T-helper 1 cell treated with Interleukin-12 subunit alpha and Interleukin-12 subunit beta and Interleukin-4 antibody, amounts not matched to agents 30 μg/mL and 1 μg/mL, for 36 hours (primary cell): Measurements from ENCODE around the gene LIMA1.
"Not testable (repeated sequence)": the region's sequence is repeated elsewhere in the genome, so short reads cannot be mapped to it uniquely, and the experiment has no call there.

ENCODE experiments used
- H3K27ac Mint-ChIP-seq: one replicate; pipeline ENCODE4 v1.8.0; 2021; ENCODE audit warnings: mild to moderate bottlenecking, mixed read lengths
- H3K27me3 Mint-ChIP-seq: one replicate; pipeline ENCODE4 v1.8.0; 2021; ENCODE audit warnings: low read depth, mixed read lengths
- H3K36me3 Mint-ChIP-seq: one replicate; pipeline ENCODE4 v1.8.0; 2021; ENCODE audit warnings: low read depth, mixed read lengths
- H3K4me1 Mint-ChIP-seq: one replicate; pipeline ENCODE4 v1.8.0; 2021; ENCODE audit warnings: low read depth, mixed read lengths
- H3K4me3 Mint-ChIP-seq: one replicate; pipeline ENCODE4 v1.8.0; 2021; ENCODE audit warnings: mild to moderate bottlenecking, moderate library complexity, mixed read lengths
- H3K9me3 Mint-ChIP-seq: one replicate; pipeline ENCODE4 v1.8.0; 2021; ENCODE audit warnings: mixed read lengths

The LIMA1 gene

DNA sequence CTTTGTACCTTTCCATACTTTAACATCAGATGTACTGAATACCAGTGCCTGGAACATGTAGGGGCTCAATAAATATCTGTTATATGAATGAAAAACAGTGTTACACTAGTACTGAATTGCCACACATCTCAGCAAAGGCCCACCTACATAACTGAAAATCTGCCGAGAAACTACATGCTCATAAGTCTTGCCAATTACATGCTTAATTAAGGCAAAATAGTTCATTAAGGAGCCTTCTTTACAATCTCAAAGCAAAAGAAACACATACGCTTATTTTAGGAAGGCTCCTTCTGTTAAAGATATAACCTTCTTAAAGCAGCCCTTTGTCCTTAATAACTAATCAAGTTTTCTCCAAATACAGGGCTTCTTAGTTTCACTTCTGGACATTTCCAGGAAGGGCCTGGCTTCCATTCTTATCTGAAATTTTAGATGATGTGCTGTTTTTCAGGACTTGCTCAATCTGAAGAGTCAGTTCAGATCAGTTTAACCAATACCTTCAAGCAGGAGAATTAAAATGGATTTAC lies 11.5 kb downstream of the LIMA1 start:
- no peak overlapping the region for H3K27ac Mint-ChIP-seq
- H3K9me3 Mint-ChIP-seq: no peaks in the 10 kb centered on the region
- no peak overlapping the region for H3K4me3 Mint-ChIP-seq
- H3K4me1 Mint-ChIP-seq: peaks cover 8% of the 10 kb centered on the region
- no peaks in the 10 kb centered on the region for H3K36me3 Mint-ChIP-seq
- no peaks in the 10 kb centered on the region for H3K27me3 Mint-ChIP-seq

DNA sequence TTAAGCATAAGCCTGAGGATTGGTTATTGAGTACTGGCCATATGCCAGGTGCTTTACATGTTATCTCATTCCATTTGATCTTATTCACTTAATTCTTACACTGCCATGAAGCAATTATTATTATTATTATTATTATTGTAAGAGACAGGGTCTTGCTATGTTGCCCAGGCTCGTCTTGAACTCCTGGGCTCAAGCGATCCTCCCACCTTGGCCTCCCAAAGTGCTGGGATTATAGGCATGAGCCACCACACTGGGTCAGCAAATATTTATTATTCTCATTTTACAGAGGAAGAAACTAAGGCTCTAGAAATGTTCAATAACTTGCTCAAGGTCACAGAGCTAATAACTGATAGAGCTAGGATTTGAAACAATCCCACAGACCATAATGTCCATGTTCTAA lies 14.8 kb downstream of the LIMA1 start:
- H3K36me3 Mint-ChIP-seq: no peaks in the 10 kb centered on the region
- no peak overlapping the region for H3K4me3 Mint-ChIP-seq
- no peak overlapping the region for H3K27ac Mint-ChIP-seq
- no peaks in the 10 kb centered on the region for H3K9me3 Mint-ChIP-seq
- H3K27me3 Mint-ChIP-seq: peaks cover 2% of the 10 kb centered on the region
- no peaks in the 10 kb centered on the region for H3K4me1 Mint-ChIP-seq

DNA sequence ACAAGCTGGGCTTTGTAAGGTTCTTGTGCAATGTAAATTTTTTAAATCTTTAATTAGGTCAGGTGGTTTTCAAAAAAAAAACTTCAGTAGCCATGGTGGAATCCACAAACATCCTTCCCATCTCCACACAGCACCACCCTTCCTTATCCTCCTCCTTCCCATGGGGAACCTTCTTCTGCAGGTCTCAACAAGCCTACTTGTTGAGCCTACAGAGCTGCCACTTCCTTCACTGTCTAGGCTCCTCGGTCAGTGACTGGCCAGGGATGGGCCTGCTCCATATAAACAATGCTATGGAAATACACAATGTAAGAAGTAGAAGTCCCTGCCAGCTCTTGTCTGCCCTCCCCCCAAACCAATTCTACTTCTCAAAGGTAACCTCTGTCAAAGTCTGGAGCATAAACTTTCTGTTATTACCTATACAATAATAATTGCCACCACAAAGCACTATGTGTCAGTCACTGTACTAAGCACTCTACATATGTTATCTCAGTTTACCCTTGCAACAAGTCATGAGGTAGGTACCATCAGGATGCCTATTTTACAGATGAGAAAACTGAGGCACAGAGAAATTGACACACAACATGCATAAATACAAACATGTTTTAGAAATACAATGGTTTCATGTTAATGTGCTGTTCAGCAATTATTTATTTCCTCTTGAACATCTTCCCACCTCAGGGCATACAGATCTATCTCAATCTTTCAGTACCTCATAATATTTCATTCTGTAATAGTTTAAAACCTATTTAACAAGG lies 17.4 kb downstream of the LIMA1 start:
- Mint-ChIP-seq H3K27me3 (peaks cover 2% of the 10 kb centered on the region), H3K27ac (no peak overlapping the region), H3K4me1 (peaks cover 2% of the 10 kb centered on the region), H3K9me3 (no peaks in the 10 kb centered on the region), H3K36me3 (no peaks in the 10 kb centered on the region), H3K4me3 (no peak overlapping the region)

DNA sequence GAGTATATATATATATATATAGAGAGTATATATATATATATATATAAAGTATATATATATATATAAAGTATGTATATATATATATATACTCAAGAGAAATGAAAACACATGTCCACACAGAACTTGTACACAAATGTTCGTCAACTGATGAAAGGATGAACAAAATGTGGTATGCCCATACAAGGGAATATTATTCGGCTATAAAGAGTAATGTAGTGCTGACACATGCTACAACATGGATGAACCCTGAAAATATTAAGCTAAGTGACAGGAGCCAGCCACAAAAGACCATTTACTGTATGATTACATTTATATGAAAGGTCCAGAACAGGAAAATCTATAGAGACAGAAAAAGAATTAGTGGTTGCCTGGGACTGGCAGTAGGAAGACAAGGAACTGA lies 19.5 kb downstream of the LIMA1 start:
- Mint-ChIP-seq H3K36me3 (no peaks in the 10 kb centered on the region), H3K27ac (no peak overlapping the region), H3K9me3 (no peaks in the 10 kb centered on the region), H3K27me3 (peaks cover 2% of the 10 kb centered on the region), H3K4me3 (no peak overlapping the region), H3K4me1 (peaks cover 2% of the 10 kb centered on the region)

DNA sequence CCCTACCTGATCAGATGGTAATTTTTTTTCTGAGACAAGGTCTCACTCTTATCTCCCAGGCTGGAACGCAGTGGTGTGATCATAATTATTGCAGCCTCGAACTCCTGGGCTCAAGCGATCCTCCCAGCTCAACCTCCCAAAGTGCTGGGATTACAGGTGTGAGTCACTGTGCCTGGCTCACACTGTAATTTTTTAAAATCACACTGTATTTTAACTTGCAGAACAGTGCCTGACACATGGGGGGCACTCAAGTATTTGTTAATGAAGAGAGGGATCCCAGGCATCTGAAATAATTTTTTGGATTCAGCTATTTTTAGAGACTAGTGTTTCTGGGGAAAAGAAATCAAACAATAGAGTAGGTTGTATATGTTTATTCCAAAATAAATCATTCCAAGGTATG lies 21.7 kb downstream of the LIMA1 start:
- no peaks in the 10 kb centered on the region for H3K36me3 Mint-ChIP-seq
- H3K4me3 Mint-ChIP-seq: no peak overlapping the region
- peaks cover 2% of the 10 kb centered on the region for H3K4me1 Mint-ChIP-seq
- H3K27me3 Mint-ChIP-seq: peaks cover 2% of the 10 kb centered on the region
- no peak overlapping the region for H3K27ac Mint-ChIP-seq
- no peaks in the 10 kb centered on the region for H3K9me3 Mint-ChIP-seq

DNA sequence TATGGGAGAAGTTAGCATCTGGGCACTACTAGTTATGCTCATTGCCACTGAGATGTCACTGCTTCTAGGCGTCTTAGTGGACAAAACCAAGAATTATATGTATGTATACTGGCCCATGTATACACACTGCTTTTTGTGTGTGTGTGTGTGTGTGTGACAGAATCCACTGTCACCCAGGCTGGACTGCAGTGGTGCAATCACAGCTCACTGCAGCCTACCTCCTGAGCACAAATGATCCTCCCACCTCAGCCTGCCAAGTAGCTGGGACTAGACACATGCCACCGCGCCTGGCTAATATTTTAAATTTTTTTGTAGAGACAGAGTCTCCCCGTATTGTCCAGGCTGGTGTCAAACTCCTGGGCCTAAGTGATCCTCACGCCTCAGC lies 25.2 kb downstream of the LIMA1 start:
- H3K4me3 Mint-ChIP-seq: no peak overlapping the region
- H3K36me3 Mint-ChIP-seq: no peaks in the 10 kb centered on the region
- peaks cover 3% of the 10 kb centered on the region for H3K4me1 Mint-ChIP-seq
- no peak overlapping the region for H3K27ac Mint-ChIP-seq
- H3K9me3 Mint-ChIP-seq: no peaks in the 10 kb centered on the region
- H3K27me3 Mint-ChIP-seq: no peaks in the 10 kb centered on the region

DNA sequence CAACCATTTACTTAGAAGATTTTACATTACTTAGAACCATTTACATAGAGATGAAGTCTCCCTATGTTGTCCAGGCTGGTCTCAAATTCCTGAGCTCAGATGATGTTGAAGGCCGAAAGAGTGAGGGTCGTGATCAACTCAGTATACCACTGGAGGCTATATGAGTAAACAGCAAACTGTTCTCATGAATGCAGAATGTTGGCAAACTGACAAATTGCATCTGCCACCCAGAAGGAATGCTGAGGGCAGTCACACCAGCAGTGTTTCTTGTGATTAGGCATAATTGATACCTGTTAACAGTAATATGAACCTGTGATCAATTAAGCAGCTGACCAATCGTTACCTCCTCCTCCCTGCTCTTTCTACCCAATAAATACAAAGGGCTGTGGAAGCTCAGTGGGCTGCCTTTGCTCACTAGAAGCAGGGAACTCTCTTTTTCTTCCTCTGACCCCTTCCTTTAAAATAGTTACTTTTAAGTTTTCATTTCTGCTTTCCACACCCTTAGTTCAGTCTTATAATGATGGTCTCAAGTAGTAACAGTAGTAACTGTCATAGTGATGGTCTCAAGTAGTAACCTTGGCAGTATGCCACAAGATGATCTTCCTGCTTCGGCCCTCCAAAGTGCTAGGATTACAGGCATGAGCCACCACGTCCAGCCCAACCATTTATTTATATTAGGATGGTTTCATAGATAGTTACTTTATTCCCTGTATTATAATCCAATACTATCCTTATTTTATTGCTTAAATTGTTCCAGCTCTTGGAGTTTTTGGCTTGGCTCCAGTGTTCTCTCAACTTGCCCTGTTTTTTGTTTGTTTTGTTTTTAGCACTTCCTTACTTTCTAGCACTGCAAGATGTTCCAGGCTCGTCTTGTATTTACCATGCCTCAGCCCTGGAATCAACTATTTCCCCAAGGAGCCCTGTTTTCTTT lies 25.8 kb downstream of the LIMA1 start:
- no peaks in the 10 kb centered on the region for H3K27me3 Mint-ChIP-seq
- H3K36me3 Mint-ChIP-seq: no peaks in the 10 kb centered on the region
- H3K4me3 Mint-ChIP-seq: no peak overlapping the region
- H3K4me1 Mint-ChIP-seq: peaks cover 3% of the 10 kb centered on the region
- H3K9me3 Mint-ChIP-seq: no peaks in the 10 kb centered on the region
- no peak overlapping the region for H3K27ac Mint-ChIP-seq

DNA sequence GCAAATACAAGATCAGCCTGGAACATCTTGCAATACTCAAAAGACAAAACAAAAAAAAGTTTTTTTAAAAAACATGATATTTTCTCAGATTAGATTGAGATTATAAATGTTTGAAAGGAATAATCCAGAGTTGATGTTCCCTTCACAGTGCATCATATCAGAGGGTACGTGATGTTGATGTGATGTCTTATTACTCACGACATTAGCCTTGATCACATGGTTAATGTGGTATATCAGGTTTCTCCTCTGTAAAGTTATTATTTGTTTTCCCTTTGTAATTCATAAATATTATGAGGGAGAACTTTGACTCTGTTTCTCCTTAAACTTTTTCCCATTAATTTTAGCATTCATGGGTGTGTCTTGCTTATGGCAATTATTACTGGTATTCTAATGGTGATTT lies 26.6 kb downstream of the LIMA1 start:
- Mint-ChIP-seq H3K9me3 (no peaks in the 10 kb centered on the region), H3K4me1 (peaks cover 5% of the 10 kb centered on the region), H3K27ac (no peak overlapping the region), H3K36me3 (no peaks in the 10 kb centered on the region), H3K4me3 (no peak overlapping the region), H3K27me3 (no peaks in the 10 kb centered on the region)

DNA sequence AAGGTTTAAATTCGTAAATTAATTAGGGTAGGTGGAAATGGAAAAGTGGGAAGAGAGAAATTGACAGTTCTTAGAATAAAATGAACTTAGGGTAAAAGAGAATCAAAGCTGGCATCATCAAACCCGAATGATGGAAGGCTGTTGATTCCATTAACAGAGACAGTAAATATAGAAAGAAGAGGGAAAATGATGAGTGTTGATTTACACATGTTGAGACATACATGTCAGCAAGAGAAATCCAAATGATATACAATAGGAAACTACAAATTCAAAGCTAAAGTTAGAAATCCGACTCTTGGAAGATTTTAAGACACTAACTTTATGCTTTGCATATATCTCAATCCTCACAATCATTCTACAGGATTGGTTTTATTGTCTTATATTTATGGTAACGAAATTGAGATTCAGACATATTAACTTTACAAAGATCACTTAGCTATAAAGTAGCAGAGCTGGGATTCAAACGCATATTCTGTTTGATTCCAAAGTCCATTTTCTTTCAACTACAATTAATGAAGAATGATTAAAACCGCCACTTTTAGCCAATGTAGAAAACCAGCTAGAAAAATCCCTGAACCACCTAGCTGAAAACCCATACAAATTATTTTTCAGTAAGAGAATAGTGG lies 30.2 kb downstream of the LIMA1 start:
- Mint-ChIP-seq H3K4me1 (peaks cover 10% of the 10 kb centered on the region), H3K36me3 (peaks cover 2% of the 10 kb centered on the region), H3K9me3 (no peaks in the 10 kb centered on the region), H3K27me3 (no peaks in the 10 kb centered on the region), H3K27ac (no peak overlapping the region), H3K4me3 (no peak overlapping the region)

DNA sequence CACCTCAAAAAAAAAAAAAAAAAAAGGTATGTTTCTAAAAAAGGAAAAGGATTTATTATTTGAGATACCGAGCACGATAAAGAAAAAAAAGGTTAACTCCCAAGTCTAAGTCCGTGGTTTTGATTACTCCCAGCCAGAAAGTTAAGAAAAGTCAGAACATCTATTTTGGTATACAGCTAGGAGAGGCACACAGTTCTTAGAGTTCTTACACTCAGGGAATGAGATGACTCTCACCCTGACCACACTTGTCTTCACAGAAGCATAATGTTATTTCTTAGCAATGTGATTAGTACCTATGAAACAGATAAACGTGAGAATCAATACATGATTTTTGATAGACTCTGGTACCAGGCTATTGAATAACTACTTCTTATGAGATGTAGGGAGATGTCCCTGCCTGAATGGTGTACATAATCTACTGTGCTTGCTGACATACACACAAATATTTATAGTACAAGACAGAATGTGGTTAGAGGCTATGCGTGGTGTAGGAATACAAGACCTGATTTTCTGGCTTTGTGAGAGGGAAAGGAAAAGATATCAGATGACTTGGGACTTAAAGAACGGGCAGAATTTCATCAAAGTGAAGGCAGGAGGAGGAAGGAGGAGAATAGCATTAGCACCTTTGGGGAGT lies 31.6 kb downstream of the LIMA1 start:
- Mint-ChIP-seq H3K4me1 (peaks cover 14% of the 10 kb centered on the region), H3K27ac (no peak overlapping the region), H3K9me3 (no peaks in the 10 kb centered on the region), H3K4me3 (no peak overlapping the region), H3K27me3 (no peaks in the 10 kb centered on the region), H3K36me3 (peaks cover 2% of the 10 kb centered on the region)

DNA sequence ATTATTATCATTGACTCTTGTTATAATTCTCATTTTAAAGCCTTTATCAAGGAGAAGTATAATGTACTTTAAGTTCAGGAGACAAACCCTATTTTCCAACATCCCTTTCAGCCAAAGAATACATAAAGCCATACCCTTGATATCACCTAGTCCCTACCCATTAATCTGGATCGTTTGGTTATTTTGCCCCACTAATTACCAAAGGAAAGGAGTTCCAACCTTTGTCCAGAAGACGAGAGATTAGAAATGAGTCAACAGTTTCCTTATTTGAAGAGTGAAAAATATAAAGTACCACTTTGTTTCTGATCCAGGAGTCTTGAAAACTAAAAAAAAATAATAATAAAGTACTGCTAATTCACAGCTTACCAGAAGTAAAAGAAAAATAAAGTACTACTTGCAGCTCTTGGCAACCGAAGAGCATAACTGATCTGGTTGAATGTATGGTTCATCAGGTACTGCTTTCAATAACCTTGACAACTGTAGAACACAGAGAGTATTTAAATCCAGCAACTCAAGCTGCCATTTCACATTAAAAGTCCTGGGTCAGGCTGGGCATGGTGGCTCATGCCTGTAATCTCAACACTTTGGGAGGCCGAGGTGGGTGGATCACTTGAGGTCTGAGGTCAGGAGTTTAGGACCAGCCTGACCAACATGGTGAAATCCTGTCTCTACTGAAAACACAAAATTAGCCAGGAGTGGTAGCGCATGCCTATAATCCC lies 33.7 kb downstream of the LIMA1 start:
- no peaks in the 10 kb centered on the region for H3K9me3 Mint-ChIP-seq
- H3K4me3 Mint-ChIP-seq: no peak overlapping the region
- no peak overlapping the region for H3K27ac Mint-ChIP-seq
- no peaks in the 10 kb centered on the region for H3K27me3 Mint-ChIP-seq
- H3K36me3 Mint-ChIP-seq: peaks cover 3% of the 10 kb centered on the region
- peaks cover 22% of the 10 kb centered on the region for H3K4me1 Mint-ChIP-seq

DNA sequence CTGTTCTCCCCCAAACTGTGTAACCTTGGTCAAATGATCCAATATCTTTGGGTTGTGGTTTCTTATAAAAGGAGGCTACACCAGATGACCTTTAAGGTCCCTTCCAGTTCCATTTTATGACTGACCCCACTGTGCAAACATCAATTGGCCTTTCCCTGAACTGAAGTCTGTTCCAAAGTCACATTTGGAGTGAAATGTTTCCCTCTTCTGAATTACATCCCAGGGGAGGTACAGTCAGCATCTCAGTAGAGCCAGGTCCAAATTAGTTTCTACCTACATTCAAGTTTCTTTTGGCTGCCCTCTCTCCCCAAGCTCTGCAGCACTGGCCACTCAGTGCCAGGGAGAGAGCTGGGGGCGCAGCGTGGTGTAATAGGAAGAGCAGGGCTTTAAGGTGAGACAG lies 34.4 kb downstream of the LIMA1 start:
- Mint-ChIP-seq H3K4me3 (no peak overlapping the region), H3K36me3 (peaks cover 3% of the 10 kb centered on the region), H3K4me1 (peaks cover 19% of the 10 kb centered on the region), H3K9me3 (no peaks in the 10 kb centered on the region), H3K27me3 (no peaks in the 10 kb centered on the region), H3K27ac (no peak overlapping the region)

DNA sequence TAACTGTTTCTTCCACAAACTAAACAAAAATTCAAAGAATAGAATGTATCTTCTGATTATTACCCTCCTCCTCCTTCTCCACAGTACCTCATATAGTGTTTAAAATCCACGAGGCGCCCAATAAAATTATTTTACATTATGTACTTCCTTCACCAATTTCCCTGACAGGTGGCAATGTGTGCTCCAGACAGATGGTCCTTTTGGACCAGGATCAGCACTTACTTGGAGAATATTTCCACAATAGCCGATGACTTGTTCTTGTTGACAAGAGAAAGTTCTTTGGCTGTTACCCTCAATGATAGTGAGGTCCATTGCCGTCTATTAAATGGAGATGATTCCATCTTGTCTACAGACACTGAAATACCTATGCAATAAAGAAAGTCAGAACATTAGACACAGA lies 34.9 kb downstream of the LIMA1 start:
- Mint-ChIP-seq H3K4me1 (peaks cover 19% of the 10 kb centered on the region), H3K27ac (no peak overlapping the region), H3K4me3 (no peak overlapping the region), H3K36me3 (peaks cover 3% of the 10 kb centered on the region), H3K27me3 (no peaks in the 10 kb centered on the region), H3K9me3 (no peaks in the 10 kb centered on the region)

DNA sequence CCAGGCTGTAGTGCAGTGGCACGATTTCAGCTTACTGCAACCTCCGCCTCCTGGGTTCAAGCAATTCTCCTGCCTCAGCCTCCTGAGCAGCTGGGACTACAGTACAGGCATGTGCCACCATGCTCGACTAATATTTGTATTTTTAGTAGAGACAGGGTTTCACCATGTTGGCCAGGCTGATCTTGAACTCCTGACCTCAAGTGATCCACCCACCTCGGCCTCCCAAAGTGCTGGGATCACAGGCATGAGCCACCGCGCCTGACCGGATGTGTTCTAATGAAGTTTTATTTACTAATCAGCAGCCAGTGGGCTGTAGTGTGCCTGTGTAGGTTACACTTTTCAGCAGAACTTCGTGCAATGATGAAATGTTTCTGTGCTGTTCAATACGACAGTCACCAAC lies 35.7 kb downstream of the LIMA1 start:
- H3K27ac Mint-ChIP-seq, H3K9me3 Mint-ChIP-seq, H3K27me3 Mint-ChIP-seq, H3K4me3 Mint-ChIP-seq, H3K36me3 Mint-ChIP-seq: not testable (repeated sequence)
- peaks cover 19% of the 10 kb centered on the region for H3K4me1 Mint-ChIP-seq
